ENCODE measurements around the gene COX19.

COX19 gene

GRCh38 chr7:985127-985416, 9.7 kb upstream of the COX19 start:
- no peak for DNase-seq
- Histone ChIP-seq H3K9me3 (ENCODE audit: control insufficient read depth, low read length) (no peaks in the 10 kb centered on the region), H3K4me3 (ENCODE audit: insufficient read depth, low read depth, low read length, poor library complexity, severe bottlenecking) (no peak overlapping the region), H3K27me3 (replicated peaks; ENCODE audit: control insufficient read depth, insufficient read depth, low read length, poor library complexity, severe bottlenecking) (peaks cover 14% of the 10 kb centered on the region), H3K36me3 (ENCODE audit: control insufficient read depth, insufficient read depth, low read length) (no peaks in the 10 kb centered on the region), H3K4me1 (ENCODE audit: control insufficient read depth, insufficient read depth, low read length, poor library complexity, severe bottlenecking) (no peaks in the 10 kb centered on the region), H3K27ac (ENCODE audit: insufficient read depth, low read length, poor library complexity, severe bottlenecking) (no peak overlapping the region)

- Histone ChIP-seq H3K27ac (ENCODE audit: insufficient read depth, low read length, poor library complexity, severe bottlenecking) (no peak overlapping the region), H3K27me3 (replicated peaks; ENCODE audit: control insufficient read depth, insufficient read depth, low read length, poor library complexity, severe bottlenecking) (peaks cover 14% of the 10 kb centered on the region), H3K36me3 (ENCODE audit: control insufficient read depth, insufficient read depth, low read length) (no peaks in the 10 kb centered on the region)
Observed at GRCh38 chr7:984361-985126, 9.2 kb upstream of the COX19 start.

GRCh38 chr7:983616-984071, 8.3 kb upstream of the COX19 start:
- H3K4me1 ChIP-seq (ENCODE audit: control insufficient read depth, insufficient read depth, low read length, poor library complexity, severe bottlenecking): no peaks in the 10 kb centered on the region
- peaks cover 13% of the 10 kb centered on the region for H3K27me3 ChIP-seq (replicated peaks; ENCODE audit: control insufficient read depth, insufficient read depth, low read length, poor library complexity, severe bottlenecking)
- no peak for DNase-seq
- no peak overlapping the region for H3K4me3 ChIP-seq (ENCODE audit: insufficient read depth, low read depth, low read length, poor library complexity, severe bottlenecking)
- H3K36me3 ChIP-seq (ENCODE audit: control insufficient read depth, insufficient read depth, low read length): no peaks in the 10 kb centered on the region
- H3K9me3 ChIP-seq (ENCODE audit: control insufficient read depth, low read length): no peaks in the 10 kb centered on the region
- H3K27ac ChIP-seq (ENCODE audit: insufficient read depth, low read length, poor library complexity, severe bottlenecking): no peak overlapping the region

More at GRCh38 chr7:984361-985126, 9.2 kb upstream of the COX19 start:
- DNase-seq: no peak
- Histone ChIP-seq H3K4me3 (ENCODE audit: insufficient read depth, low read depth, low read length, poor library complexity, severe bottlenecking) (no peak overlapping the region), H3K9me3 (ENCODE audit: control insufficient read depth, low read length) (no peaks in the 10 kb centered on the region), H3K4me1 (ENCODE audit: control insufficient read depth, insufficient read depth, low read length, poor library complexity, severe bottlenecking) (no peaks in the 10 kb centered on the region)

GRCh38 chr7:983004-983615, 7.8 kb upstream of the COX19 start, which contains the start of gene CYP2W1:
TSS of gene CYP2W1 (plus strand) at chr7:983181. CDS start at chr7:983212, 31 bp downstream.
- DNase-seq: no peak
- Histone ChIP-seq H3K27me3 (replicated peaks; ENCODE audit: control insufficient read depth, insufficient read depth, low read length, poor library complexity, severe bottlenecking) (peaks cover 8% of the 10 kb centered on the region), H3K36me3 (ENCODE audit: control insufficient read depth, insufficient read depth, low read length) (no peaks in the 10 kb centered on the region), H3K9me3 (ENCODE audit: control insufficient read depth, low read length) (no peaks in the 10 kb centered on the region), H3K4me1 (ENCODE audit: control insufficient read depth, insufficient read depth, low read length, poor library complexity, severe bottlenecking) (no peaks in the 10 kb centered on the region), H3K4me3 (ENCODE audit: insufficient read depth, low read depth, low read length, poor library complexity, severe bottlenecking) (no peak within 1 kb of the TSS), H3K27ac (ENCODE audit: insufficient read depth, low read length, poor library complexity, severe bottlenecking) (no peak within 1 kb of the TSS)

GRCh38 chr7:982511-983003, 7.2 kb upstream of the COX19 start:
- no peak for DNase-seq
- H3K36me3 ChIP-seq (ENCODE audit: control insufficient read depth, insufficient read depth, low read length): no peaks in the 10 kb centered on the region
- peaks cover 2% of the 10 kb centered on the region for H3K27me3 ChIP-seq (replicated peaks; ENCODE audit: control insufficient read depth, insufficient read depth, low read length, poor library complexity, severe bottlenecking)
- H3K4me1 ChIP-seq (ENCODE audit: control insufficient read depth, insufficient read depth, low read length, poor library complexity, severe bottlenecking): no peaks in the 10 kb centered on the region
- H3K4me3 ChIP-seq (ENCODE audit: insufficient read depth, low read depth, low read length, poor library complexity, severe bottlenecking): no peak overlapping the region
- no peak overlapping the region for H3K27ac ChIP-seq (ENCODE audit: insufficient read depth, low read length, poor library complexity, severe bottlenecking)
- H3K9me3 ChIP-seq (ENCODE audit: control insufficient read depth, low read length): no peaks in the 10 kb centered on the region

GRCh38 chr7:981793-982510, 6.6 kb upstream of the COX19 start:
- DNase-seq: no peak
- Histone ChIP-seq H3K27ac (ENCODE audit: insufficient read depth, low read length, poor library complexity, severe bottlenecking) (no peak overlapping the region), H3K9me3 (ENCODE audit: control insufficient read depth, low read length) (no peaks in the 10 kb centered on the region), H3K36me3 (ENCODE audit: control insufficient read depth, insufficient read depth, low read length) (no peaks in the 10 kb centered on the region), H3K4me3 (ENCODE audit: insufficient read depth, low read depth, low read length, poor library complexity, severe bottlenecking) (no peak overlapping the region), H3K27me3 (replicated peaks; ENCODE audit: control insufficient read depth, insufficient read depth, low read length, poor library complexity, severe bottlenecking) (no peaks in the 10 kb centered on the region), H3K4me1 (ENCODE audit: control insufficient read depth, insufficient read depth, low read length, poor library complexity, severe bottlenecking) (no peaks in the 10 kb centered on the region)

- H3K4me1 ChIP-seq (ENCODE audit: control insufficient read depth, insufficient read depth, low read length, poor library complexity, severe bottlenecking): peaks cover 4% of the 10 kb centered on the region
- no peaks in the 10 kb centered on the region for H3K36me3 ChIP-seq (ENCODE audit: control insufficient read depth, insufficient read depth, low read length)
- H3K4me3 ChIP-seq (ENCODE audit: insufficient read depth, low read depth, low read length, poor library complexity, severe bottlenecking): no peak overlapping the region
- H3K27ac ChIP-seq (ENCODE audit: insufficient read depth, low read length, poor library complexity, severe bottlenecking): no peak overlapping the region
- no peaks in the 10 kb centered on the region for H3K27me3 ChIP-seq (replicated peaks; ENCODE audit: control insufficient read depth, insufficient read depth, low read length, poor library complexity, severe bottlenecking)
- H3K9me3 ChIP-seq (ENCODE audit: control insufficient read depth, low read length): no peaks in the 10 kb centered on the region
- no peak for DNase-seq
Observed at GRCh38 chr7:979886-980571, 4.7 kb upstream of the COX19 start.

GRCh38 chr7:979151-979550, 3.8 kb upstream of the COX19 start:
- Histone ChIP-seq H3K36me3 (ENCODE audit: control insufficient read depth, insufficient read depth, low read length) (no peaks in the 10 kb centered on the region), H3K4me3 (ENCODE audit: insufficient read depth, low read depth, low read length, poor library complexity, severe bottlenecking) (no peak overlapping the region), H3K27ac (ENCODE audit: insufficient read depth, low read length, poor library complexity, severe bottlenecking) (no peak overlapping the region), H3K27me3 (replicated peaks; ENCODE audit: control insufficient read depth, insufficient read depth, low read length, poor library complexity, severe bottlenecking) (no peaks in the 10 kb centered on the region), H3K9me3 (ENCODE audit: control insufficient read depth, low read length) (no peaks in the 10 kb centered on the region), H3K4me1 (ENCODE audit: control insufficient read depth, insufficient read depth, low read length, poor library complexity, severe bottlenecking) (peaks cover 9% of the 10 kb centered on the region)
- DNase-seq: no peak

GRCh38 chr7:978416-979091, 3.2 kb upstream of the COX19 start:
- Histone ChIP-seq H3K9me3 (ENCODE audit: control insufficient read depth, low read length) (no peaks in the 10 kb centered on the region), H3K36me3 (ENCODE audit: control insufficient read depth, insufficient read depth, low read length) (no peaks in the 10 kb centered on the region), H3K4me3 (ENCODE audit: insufficient read depth, low read depth, low read length, poor library complexity, severe bottlenecking) (no peak overlapping the region), H3K4me1 (ENCODE audit: control insufficient read depth, insufficient read depth, low read length, poor library complexity, severe bottlenecking) (peaks cover 14% of the 10 kb centered on the region), H3K27me3 (replicated peaks; ENCODE audit: control insufficient read depth, insufficient read depth, low read length, poor library complexity, severe bottlenecking) (no peaks in the 10 kb centered on the region), H3K27ac (ENCODE audit: insufficient read depth, low read length, poor library complexity, severe bottlenecking) (no peak overlapping the region)
- no peak for DNase-seq
